BJ (cell line): Measurements from ENCODE around the gene DIO3. TPM values are rescaled to one million over a fixed set of nuclear protein-coding genes. Genes with fewer than 3 reads are reported as not detected.

Source experiments
- CTCF ChIA-PET: fragments of 350-600 bp; formaldehyde crosslinking; extraction: SDS; loops from one replicate; lab custom pipeline; 2021; ENCODE audit warnings: antibody characterized with exemption, inconsistent platforms; lab: Yijun Ruan, JAX
- POLR2A ChIA-PET: fragments of 300-600 bp; sonication (Branson Sonifier 250); formaldehyde crosslinking; extraction: SDS; loops from one replicate; lab custom pipeline; 2021; ENCODE audit warnings: antibody characterized with exemption; lab: Charles Lee
- DNase-seq: peaks from one replicate; pipeline ENCODE4 v3.0.0-alpha.2; 2011; ENCODE audit warnings: low read depth
- H3K27me3 ChIP-seq: 2 replicates; pipeline ENCODE4 v1.6.0; 2011; ENCODE audit warnings: low read length; ENCODE audit not compliant: control insufficient read depth, insufficient read depth
- H3K36me3 ChIP-seq: 2 replicates; pipeline ENCODE4 v1.5.1; 2011; ENCODE audit warnings: low read length; ENCODE audit not compliant: control insufficient read depth, insufficient read depth
- H3K4me3 ChIP-seq: 2 replicates; pipeline ENCODE4 v1.5.1; 2011; ENCODE audit warnings: low read depth, mild to moderate bottlenecking, control low read depth, low read length
- CTCF ChIP-seq: IDR thresholded peaks from 2 replicates; pipeline ENCODE4 v1.5.1; 2011; ENCODE audit warnings: low read depth, mild to moderate bottlenecking, control low read depth, inconsistent platforms, low read length, moderate library complexity; ENCODE audit not compliant: insufficient read depth
- polyA plus RNA-seq: library from polyadenylated mRNA; depleted of rRNA; stranded (reverse); fragments of >200 nt; gene quantifications from 2 replicates; pipeline ENCODE4 v1.2.3, GENCODE V29; 2011

DIO3 gene
- polyA plus RNA-seq, 1 experiment: not detected

GRCh38 chr14:101593411-101594238 is 32.3 kb downstream of the DIO3 start:
- ChIA-PET CTCF (interaction anchor here (0.6 kb wide), 1 partner anchor 932 kb away, joined by 3 read pairs; no protein-coding TSS in a partner anchor), POLR2A (no interaction called here)
- no peak overlapping the region for H3K4me3 ChIP-seq
- DNase-seq: no peak
- no peaks in the 10 kb centered on the region for H3K36me3 ChIP-seq
- H3K27me3 ChIP-seq: no peaks in the 10 kb centered on the region; the same call in 1 of the 2 replicates
- no peak for TF ChIP-seq CTCF

- Histone ChIP-seq H3K36me3 (no peaks in the 10 kb centered on the region), H3K27me3 (no peaks in the 10 kb centered on the region), H3K4me3 (no peak overlapping the region)
- POLR2A ChIA-PET: no interaction called here
- CTCF ChIA-PET: no interaction called here
- no peak for DNase-seq
- TF ChIP-seq CTCF: no peak
These were observed 33.3 kb downstream of the DIO3 start for GRCh38 chr14:101594511-101595148.

- ChIA-PET POLR2A (no interaction called here), CTCF (no interaction called here)
- Histone ChIP-seq H3K4me3 (no peak overlapping the region), H3K36me3 (no peaks in the 10 kb centered on the region), H3K27me3 (no peaks in the 10 kb centered on the region)
- no peak for TF ChIP-seq CTCF
- no peak for DNase-seq
These were observed 34.1 kb downstream of the DIO3 start for GRCh38 chr14:101595349-101595748.

- ChIA-PET POLR2A (no interaction called here), CTCF (no interaction called here)
- Histone ChIP-seq H3K4me3 (no peak overlapping the region), H3K27me3 (no peaks in the 10 kb centered on the region), H3K36me3 (no peaks in the 10 kb centered on the region)
- no peak for DNase-seq
- no peak for TF ChIP-seq CTCF
These were observed 34.8 kb downstream of the DIO3 start for GRCh38 chr14:101595887-101596721.

- CTCF ChIA-PET: no interaction called here
- no peak overlapping the region for H3K4me3 ChIP-seq
- H3K27me3 ChIP-seq: no peaks in the 10 kb centered on the region
- no peak for DNase-seq
- no peak for TF ChIP-seq CTCF
- POLR2A ChIA-PET: no interaction called here
- H3K36me3 ChIP-seq: no peaks in the 10 kb centered on the region
These were observed 35.4 kb downstream of the DIO3 start for GRCh38 chr14:101596742-101597141.
